Fibroblast of lung (primary cell): ENCODE measurements around the gene NBPF12.
"Not testable (repeated sequence)": the region's sequence is repeated elsewhere in the genome, so short reads cannot be mapped to it uniquely, and the experiment has no call there.

Source experiments
- CTCF ChIP-seq, 2 donors: IDR thresholded peaks in 1 of 2; conservative IDR thresholded peaks in 1 of 2; 1 replicate in 1 of 2; 2 replicates in 1 of 2; pipeline ENCODE4 v1.5.1; 2011 to 2012; ENCODE audit warnings: low read length in 2 of 2, control low read depth in 1 of 2, inconsistent platforms in 1 of 2, low read depth in 1 of 2, mild to moderate bottlenecking in 1 of 2
- EZH2 ChIP-seq: IDR thresholded peaks from 2 replicates; pipeline ENCODE4 v1.5.1; 2012; ENCODE audit warnings: low read length, control low read depth, mild to moderate bottlenecking; ENCODE audit errors: missing control alignments

- not testable (repeated sequence) for TF ChIP-seq CTCF (conservative IDR thresholded peaks at IDR 0.05 in 1 of 2, IDR thresholded peaks at IDR 0.05 in 1 of 2; ENCODE audit: low read depth in 1 of 2, low read length in 2 of 2); EZH2
Measured at GRCh38 chr1:147026975-147027374, 88.9 kb downstream of the NBPF12 start.
